DMS153 (cell line): ENCODE results near the gene SIT1.

Experiments
- DNase-seq: peaks from one replicate; lab custom pipeline; 2025; lab: John Stamatoyannopoulos, UW

The SIT1 gene

GRCh38 chr9:35682520-35683315, 32.0 kb upstream of the SIT1 start:
- DNase-seq: no peak

GRCh38 chr9:35682051-35682450, 31.3 kb upstream of the SIT1 start:
- no peak for DNase-seq

- no peak for DNase-seq
These were observed 30.7 kb upstream of the SIT1 start for GRCh38 chr9:35681341-35682002.

GRCh38 chr9:35680331-35681105, 29.8 kb upstream of the SIT1 start:
- no peak for DNase-seq

- DNase-seq: no peak
These were observed 29.1 kb upstream of the SIT1 start for GRCh38 chr9:35679766-35680330.

- DNase-seq: no peak
These were observed 28.4 kb upstream of the SIT1 start for GRCh38 chr9:35679091-35679490.

GRCh38 chr9:35675732-35676392, 25.1 kb upstream of the SIT1 start:
- DNase-seq: no peak

GRCh38 chr9:35675204-35675603, 24.5 kb upstream of the SIT1 start:
- no peak for DNase-seq

- no peak for DNase-seq
These were observed 23.3 kb upstream of the SIT1 start for GRCh38 chr9:35674025-35674361.

- DNase-seq: no peak
These were observed 22.6 kb upstream of the SIT1 start, which contains the start of gene CA9 for GRCh38 chr9:35673132-35674024. CA9 (plus strand) TSS chr9:35673928; CDS start chr9:35673960, 32 bp downstream.

GRCh38 chr9:35669331-35670145, 18.8 kb upstream of the SIT1 start:
- DNase-seq: peak; percentile 21

- no peak for DNase-seq
These were observed 17.2 kb upstream of the SIT1 start for GRCh38 chr9:35667939-35668338.

- no peak for DNase-seq
These were observed 15.8 kb upstream of the SIT1 start for GRCh38 chr9:35666549-35666948.

GRCh38 chr9:35666045-35666444, 15.3 kb upstream of the SIT1 start:
- DNase-seq: no peak

GRCh38 chr9:35665471-35665818, 14.7 kb upstream of the SIT1 start:
- no peak for DNase-seq

GRCh38 chr9:35664531-35665470, 14.1 kb upstream of the SIT1 start, which contains the start of gene ARHGEF39:
ARHGEF39 (minus strand) TSS chr9:35665195; CDS start chr9:35665169, 26 bp downstream.
- DNase-seq: peak; percentile 87

- DNase-seq: no peak
These were observed 11.7 kb upstream of the SIT1 start for GRCh38 chr9:35662437-35662836.

- no peak for DNase-seq
These were observed 11.1 kb upstream of the SIT1 start for GRCh38 chr9:35661756-35662350.
